ENCODE results near the gene LRRC4B. TPM values are rescaled to one million over a fixed set of nuclear protein-coding genes. Genes with fewer than 3 reads are reported as not detected.

Gene LRRC4B
- total RNA-seq, 4 donors from 2014 or later, result 0.33 to 0.81 (median 0.34) TPM; not detected in 1

DNA sequence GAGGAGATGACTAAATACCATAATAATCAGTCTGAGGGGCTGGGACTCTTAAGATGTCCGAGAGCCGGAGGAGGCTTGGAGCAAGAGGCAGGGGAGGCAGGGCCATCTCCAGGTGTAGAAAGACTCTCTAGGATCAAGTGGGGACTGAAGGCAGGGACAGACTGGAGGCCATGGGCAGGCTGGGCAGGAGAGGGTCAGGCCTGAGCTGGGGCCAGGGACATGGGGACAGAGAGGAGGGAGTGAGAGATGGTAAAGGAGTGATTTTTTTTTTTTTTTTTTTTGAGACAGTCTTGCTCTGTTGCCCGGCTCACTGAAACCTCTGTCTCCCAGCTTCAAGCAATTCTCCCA lies 59.4 kb downstream of the LRRC4B start:
- no peaks in the 10 kb centered on the region for H3K9me3 ChIP-seq
- H3K27ac ChIP-seq, result no peak overlapping the region
- no peaks in the 10 kb centered on the region for H3K27me3 ChIP-seq
- peaks cover 0 to 9% of the 10 kb centered on the region in 2 donors for H3K36me3 ChIP-seq
- intact Hi-C loops (cut with DNase I; ENCODE audit: low total_unique reads), result no loop called here
- H3K4me1 ChIP-seq, result peaks cover 7 to 13% of the 10 kb centered on the region in 2 donors
- DNase-seq, result no peak
- no peak overlapping the region for H3K4me3 ChIP-seq
- TF ChIP-seq, protein P1, sequence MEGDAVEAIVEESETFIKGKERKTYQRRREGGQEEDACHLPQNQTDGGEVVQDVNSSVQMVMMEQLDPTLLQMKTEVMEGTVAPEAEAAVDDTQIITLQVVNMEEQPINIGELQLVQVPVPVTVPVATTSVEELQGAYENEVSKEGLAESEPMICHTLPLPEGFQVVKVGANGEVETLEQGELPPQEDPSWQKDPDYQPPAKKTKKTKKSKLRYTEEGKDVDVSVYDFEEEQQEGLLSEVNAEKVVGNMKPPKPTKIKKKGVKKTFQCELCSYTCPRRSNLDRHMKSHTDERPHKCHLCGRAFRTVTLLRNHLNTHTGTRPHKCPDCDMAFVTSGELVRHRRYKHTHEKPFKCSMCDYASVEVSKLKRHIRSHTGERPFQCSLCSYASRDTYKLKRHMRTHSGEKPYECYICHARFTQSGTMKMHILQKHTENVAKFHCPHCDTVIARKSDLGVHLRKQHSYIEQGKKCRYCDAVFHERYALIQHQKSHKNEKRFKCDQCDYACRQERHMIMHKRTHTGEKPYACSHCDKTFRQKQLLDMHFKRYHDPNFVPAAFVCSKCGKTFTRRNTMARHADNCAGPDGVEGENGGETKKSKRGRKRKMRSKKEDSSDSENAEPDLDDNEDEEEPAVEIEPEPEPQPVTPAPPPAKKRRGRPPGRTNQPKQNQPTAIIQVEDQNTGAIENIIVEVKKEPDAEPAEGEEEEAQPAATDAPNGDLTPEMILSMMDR (IDR thresholded peaks at IDR 0.05 in 4 of 5, conservative IDR thresholded peaks at IDR 0.05 in 1 of 5), result no peak
- TF ChIP-seq POLR2A (IDR thresholded peaks at IDR 0.05), result no peak
- in situ Hi-C loops (cut with MboI; ENCODE audit: low sequenced_read_pairs in 4 of 4), result no loop called here
- no peak for ATAC-seq

DNA sequence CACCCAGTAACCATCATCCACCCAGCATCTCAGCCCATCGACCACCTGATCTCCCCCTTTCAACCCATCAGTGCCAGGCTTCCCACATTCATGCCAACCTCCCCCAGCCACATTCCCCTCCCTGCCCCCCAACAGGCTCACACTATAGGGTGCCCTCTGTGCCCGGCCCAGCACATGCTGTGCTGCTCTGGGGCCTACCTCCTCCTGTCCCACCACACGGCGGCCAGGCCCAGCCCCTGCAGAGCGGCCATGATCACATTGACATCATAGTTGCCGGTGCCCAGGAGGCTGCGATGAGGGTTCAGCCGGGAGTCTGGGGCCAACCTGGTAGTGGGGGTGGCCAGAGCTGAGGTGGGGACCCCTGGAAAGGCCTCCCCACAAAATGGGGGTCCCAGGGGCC lies 60.9 kb downstream of the LRRC4B start:
- Histone ChIP-seq H3K27me3 (no peaks in the 10 kb centered on the region), H3K4me3 (no peak overlapping the region), H3K4me1 (peaks cover 7 to 13% of the 10 kb centered on the region in 2 donors), H3K9me3 (no peaks in the 10 kb centered on the region), H3K36me3 (peaks cover 0 to 9% of the 10 kb centered on the region in 2 donors), H3K27ac (no peak overlapping the region)
- in situ Hi-C loops (cut with MboI; ENCODE audit: low sequenced_read_pairs in 4 of 4), result no loop called here
- TF ChIP-seq, protein P1 (IDR thresholded peaks at IDR 0.05 in 4 of 5, conservative IDR thresholded peaks at IDR 0.05 in 1 of 5), result no peak
- no peak for TF ChIP-seq POLR2A (IDR thresholded peaks at IDR 0.05)
- ATAC-seq (no peak), DNase-seq (no peak)
- intact Hi-C loops (cut with DNase I; ENCODE audit: low total_unique reads), result no loop called here

DNA sequence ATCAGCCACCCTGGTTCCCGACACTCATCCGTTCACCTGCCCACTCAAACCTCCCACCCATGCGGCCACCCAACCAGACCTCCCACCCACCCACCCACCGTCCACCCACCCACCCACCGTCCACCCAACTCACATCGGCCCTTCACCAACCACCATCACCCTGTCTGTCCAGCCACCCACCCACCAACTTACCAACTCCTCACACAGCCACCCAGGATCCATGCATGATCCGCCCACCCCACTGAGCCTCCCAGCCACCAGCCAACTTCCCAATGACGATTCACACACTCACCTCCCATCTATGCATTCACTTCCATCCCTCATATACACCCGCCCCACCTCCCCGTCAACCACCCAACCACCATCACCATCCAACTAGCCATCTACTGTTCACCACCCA lies 61.5 kb downstream of the LRRC4B start:
- H3K4me1 ChIP-seq, result peaks cover 11 to 18% of the 10 kb centered on the region in 2 donors
- peaks cover 0 to 9% of the 10 kb centered on the region in 2 donors for H3K36me3 ChIP-seq
- no peak overlapping the region for H3K4me3 ChIP-seq
- intact Hi-C loops (cut with DNase I; ENCODE audit: low total_unique reads), result no loop called here
- H3K27me3 ChIP-seq, result no peaks in the 10 kb centered on the region
- DNase-seq (no peak), ATAC-seq (no peak)
- H3K9me3 ChIP-seq, result no peaks in the 10 kb centered on the region
- H3K27ac ChIP-seq, result no peak overlapping the region
- TF ChIP-seq, protein P1 (IDR thresholded peaks at IDR 0.05 in 4 of 5, conservative IDR thresholded peaks at IDR 0.05 in 1 of 5), result no peak
- no peak for TF ChIP-seq POLR2A (IDR thresholded peaks at IDR 0.05)
- in situ Hi-C loops (cut with MboI; ENCODE audit: low sequenced_read_pairs in 4 of 4), result no loop called here

DNA sequence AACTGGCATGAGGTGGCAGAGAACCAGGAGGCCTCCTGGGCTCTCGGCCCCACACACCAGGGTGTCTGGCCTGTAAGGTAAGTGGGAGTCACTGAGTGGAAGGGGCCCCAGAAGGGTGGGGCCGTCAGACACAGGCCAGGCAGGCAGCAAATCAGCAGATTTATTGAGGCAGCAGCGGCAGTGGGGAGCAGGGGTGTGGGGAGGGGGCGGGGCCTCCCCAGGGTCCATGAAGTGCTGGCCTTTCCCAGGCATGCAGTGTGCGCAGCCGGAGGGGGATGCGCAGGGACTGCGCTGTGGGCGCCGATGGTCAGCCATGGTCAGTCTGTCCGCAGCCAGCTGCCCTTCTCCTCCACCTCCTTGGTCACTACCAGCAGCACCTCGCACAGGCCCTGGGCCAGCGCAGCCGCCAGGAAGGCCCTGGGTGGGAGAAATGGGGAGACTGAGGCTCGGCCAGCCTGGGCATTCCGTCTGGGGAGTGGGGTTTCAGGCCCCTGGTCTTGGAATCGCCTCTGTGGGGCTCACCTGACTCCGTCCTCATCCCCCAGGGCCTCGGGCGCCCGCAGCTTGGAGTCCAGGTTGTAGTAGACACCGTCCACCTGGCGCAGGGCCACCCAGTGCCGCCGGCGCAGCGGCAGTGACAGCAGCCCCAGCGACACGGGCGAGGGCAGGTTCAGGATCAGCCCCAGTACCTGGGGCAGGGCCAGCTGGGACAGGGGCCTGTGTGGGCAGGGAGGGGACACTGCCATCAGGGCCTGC lies 62.2 kb downstream of the LRRC4B start:
- no peak for ATAC-seq
- H3K27ac ChIP-seq, result no peak overlapping the region
- TF ChIP-seq, protein P1 (IDR thresholded peaks at IDR 0.05 in 4 of 5, conservative IDR thresholded peaks at IDR 0.05 in 1 of 5), result no peak
- TF ChIP-seq POLR2A (IDR thresholded peaks at IDR 0.05), result no peak
- H3K4me1 ChIP-seq, result peaks cover 18 to 25% of the 10 kb centered on the region in 2 donors
- H3K36me3 ChIP-seq, result peaks cover 0 to 9% of the 10 kb centered on the region in 2 donors
- no peaks in the 10 kb centered on the region for H3K9me3 ChIP-seq
- intact Hi-C loops (cut with DNase I; ENCODE audit: low total_unique reads), result no loop called here
- in situ Hi-C loops (cut with MboI; ENCODE audit: low sequenced_read_pairs in 4 of 4), result no loop called here
- no peak for DNase-seq
- H3K4me3 ChIP-seq, result no peak overlapping the region
- no peaks in the 10 kb centered on the region for H3K27me3 ChIP-seq

Data from gastrocnemius medialis (tissue), 4 donors.